ENCODE results near the gene SLC2A3.

GRCh38 chr12:7934889-7935492 lies 996 bp downstream of the SLC2A3 start:
- TF ChIP-seq, protein P1, sequence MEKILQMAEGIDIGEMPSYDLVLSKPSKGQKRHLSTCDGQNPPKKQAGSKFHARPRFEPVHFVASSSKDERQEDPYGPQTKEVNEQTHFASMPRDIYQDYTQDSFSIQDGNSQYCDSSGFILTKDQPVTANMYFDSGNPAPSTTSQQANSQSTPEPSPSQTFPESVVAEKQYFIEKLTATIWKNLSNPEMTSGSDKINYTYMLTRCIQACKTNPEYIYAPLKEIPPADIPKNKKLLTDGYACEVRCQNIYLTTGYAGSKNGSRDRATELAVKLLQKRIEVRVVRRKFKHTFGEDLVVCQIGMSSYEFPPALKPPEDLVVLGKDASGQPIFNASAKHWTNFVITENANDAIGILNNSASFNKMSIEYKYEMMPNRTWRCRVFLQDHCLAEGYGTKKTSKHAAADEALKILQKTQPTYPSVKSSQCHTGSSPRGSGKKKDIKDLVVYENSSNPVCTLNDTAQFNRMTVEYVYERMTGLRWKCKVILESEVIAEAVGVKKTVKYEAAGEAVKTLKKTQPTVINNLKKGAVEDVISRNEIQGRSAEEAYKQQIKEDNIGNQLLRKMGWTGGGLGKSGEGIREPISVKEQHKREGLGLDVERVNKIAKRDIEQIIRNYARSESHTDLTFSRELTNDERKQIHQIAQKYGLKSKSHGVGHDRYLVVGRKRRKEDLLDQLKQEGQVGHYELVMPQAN (IDR thresholded peaks at IDR 0.05; ENCODE audit: borderline replicate concordance) = no peak
- TF ChIP-seq ETV1 (tag; conservative IDR thresholded peaks at IDR 0.05; ENCODE audit: low read depth) (no peak), BCL6 (CRISPR knock-in tag; IDR thresholded peaks at IDR 0.05) (no peak), ZNF175 (CRISPR knock-in tag; IDR thresholded peaks at IDR 0.05; ENCODE audit: low read depth) (no peak), EZH2 (IDR thresholded peaks at IDR 0.05; ENCODE audit: borderline replicate concordance, low read depth, low read length) (no peak), POLR2A (conservative IDR thresholded peaks at IDR 0.05) (no peak), SREBF2 (CRISPR knock-in tag; IDR thresholded peaks at IDR 0.05) (no peak), NR4A1 (CRISPR knock-in tag; IDR thresholded peaks at IDR 0.05) (no peak), NR4A1 (tag; IDR thresholded peaks at IDR 0.05) (no peak)
- TF ChIP-seq, protein P2, sequence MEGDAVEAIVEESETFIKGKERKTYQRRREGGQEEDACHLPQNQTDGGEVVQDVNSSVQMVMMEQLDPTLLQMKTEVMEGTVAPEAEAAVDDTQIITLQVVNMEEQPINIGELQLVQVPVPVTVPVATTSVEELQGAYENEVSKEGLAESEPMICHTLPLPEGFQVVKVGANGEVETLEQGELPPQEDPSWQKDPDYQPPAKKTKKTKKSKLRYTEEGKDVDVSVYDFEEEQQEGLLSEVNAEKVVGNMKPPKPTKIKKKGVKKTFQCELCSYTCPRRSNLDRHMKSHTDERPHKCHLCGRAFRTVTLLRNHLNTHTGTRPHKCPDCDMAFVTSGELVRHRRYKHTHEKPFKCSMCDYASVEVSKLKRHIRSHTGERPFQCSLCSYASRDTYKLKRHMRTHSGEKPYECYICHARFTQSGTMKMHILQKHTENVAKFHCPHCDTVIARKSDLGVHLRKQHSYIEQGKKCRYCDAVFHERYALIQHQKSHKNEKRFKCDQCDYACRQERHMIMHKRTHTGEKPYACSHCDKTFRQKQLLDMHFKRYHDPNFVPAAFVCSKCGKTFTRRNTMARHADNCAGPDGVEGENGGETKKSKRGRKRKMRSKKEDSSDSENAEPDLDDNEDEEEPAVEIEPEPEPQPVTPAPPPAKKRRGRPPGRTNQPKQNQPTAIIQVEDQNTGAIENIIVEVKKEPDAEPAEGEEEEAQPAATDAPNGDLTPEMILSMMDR (IDR thresholded peaks at IDR 0.05 in 2 of 3, conservative IDR thresholded peaks at IDR 0.05 in 1 of 3; ENCODE audit: insufficient read depth in 2 of 3, low read depth in 1 of 3, low read length in 3 of 3) = no peak

Measured in K562 (cell line).